Vagina (tissue), 2 donors: ENCODE measurements around the gene PACSIN1.

Source experiments
- POLR2A ChIP-seq, 2 donors: fragments of 450-650 bp; IDR thresholded peaks; one replicate each; pipeline ENCODE4 v1.6.1; 2017; ENCODE audit warnings: antibody characterized with exemption in 2 of 2, mild to moderate bottlenecking in 2 of 2, moderate library complexity in 2 of 2
- TF ChIP-seq, protein P1 (sequence below), 3 experiments: fragments of 450-650 bp in 2 of 3; fragments of 200-600 bp in 1 of 3; sonication (generic) in 1 of 3; IDR thresholded peaks; one replicate each; pipeline ENCODE4 v1.5.1; 2017 to 2019; ENCODE audit warnings: antibody characterized with exemption in 3 of 3, mild to moderate bottlenecking in 2 of 3, moderate library complexity in 2 of 3

DNA sequence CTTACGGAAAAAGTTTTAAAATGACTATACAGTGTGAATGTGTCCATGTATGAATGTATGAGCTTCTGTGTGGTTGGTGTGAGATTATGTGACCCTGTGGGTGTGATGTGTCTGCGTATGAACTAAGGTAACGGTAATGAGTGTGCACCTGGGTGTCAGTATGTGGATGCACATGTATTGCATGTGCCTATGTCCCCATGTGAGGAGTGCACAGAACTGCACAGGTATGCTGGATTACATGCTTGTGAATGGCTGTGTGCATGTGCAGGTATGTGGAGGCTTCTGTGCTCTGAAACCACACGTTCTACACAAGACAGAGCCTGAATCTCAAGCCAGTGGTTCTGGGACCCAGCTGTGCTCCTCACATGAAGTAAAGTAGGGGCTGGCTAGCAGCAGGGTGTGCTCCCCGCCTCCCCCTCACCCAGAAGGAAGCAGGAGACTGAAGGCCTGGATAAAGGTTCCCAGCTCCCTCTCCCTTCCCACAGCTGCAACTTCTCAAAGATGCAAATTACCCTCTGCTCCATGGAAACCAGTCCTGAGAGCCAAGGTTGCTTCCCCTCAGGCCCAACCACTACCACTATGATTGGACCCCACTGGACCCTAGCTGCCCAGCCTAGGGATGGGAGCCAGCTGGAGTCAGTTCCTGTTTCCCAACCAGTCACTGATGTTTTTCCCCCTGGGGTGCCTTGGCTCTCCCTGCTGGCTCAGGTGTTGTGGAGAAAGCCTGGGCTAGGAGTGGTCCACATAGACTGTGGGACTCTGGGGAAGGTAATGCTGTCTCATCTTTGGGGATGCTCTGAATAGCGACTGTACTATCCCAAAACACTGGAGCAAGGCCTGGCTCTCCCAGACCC lies 115.1 kb downstream of the PACSIN1 start:
- TF ChIP-seq, protein P1, sequence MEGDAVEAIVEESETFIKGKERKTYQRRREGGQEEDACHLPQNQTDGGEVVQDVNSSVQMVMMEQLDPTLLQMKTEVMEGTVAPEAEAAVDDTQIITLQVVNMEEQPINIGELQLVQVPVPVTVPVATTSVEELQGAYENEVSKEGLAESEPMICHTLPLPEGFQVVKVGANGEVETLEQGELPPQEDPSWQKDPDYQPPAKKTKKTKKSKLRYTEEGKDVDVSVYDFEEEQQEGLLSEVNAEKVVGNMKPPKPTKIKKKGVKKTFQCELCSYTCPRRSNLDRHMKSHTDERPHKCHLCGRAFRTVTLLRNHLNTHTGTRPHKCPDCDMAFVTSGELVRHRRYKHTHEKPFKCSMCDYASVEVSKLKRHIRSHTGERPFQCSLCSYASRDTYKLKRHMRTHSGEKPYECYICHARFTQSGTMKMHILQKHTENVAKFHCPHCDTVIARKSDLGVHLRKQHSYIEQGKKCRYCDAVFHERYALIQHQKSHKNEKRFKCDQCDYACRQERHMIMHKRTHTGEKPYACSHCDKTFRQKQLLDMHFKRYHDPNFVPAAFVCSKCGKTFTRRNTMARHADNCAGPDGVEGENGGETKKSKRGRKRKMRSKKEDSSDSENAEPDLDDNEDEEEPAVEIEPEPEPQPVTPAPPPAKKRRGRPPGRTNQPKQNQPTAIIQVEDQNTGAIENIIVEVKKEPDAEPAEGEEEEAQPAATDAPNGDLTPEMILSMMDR (IDR thresholded peaks at IDR 0.05), result no peak
- TF ChIP-seq POLR2A (IDR thresholded peaks at IDR 0.05), result no peak
